Sigmoid colon (tissue), 4 donors: Measurements from ENCODE around the gene MGMT.

Source experiments
- CTCF ChIP-seq, 4 experiments: fragments of 450-650 bp in 3 of 4; fragments of 200-600 bp in 1 of 4; IDR thresholded peaks; one replicate each; pipeline ENCODE4 v1.5.1; 2016 to 2019; ENCODE audit warnings: antibody characterized with exemption in 4 of 4, mild to moderate bottlenecking in 3 of 4, moderate library complexity in 2 of 4
- EP300 ChIP-seq, 4 donors: sonication (generic); formaldehyde crosslinking; IDR thresholded peaks; one replicate each; pipeline ENCODE4 v1.6.1; 2017; ENCODE audit warnings: antibody characterized with exemption in 4 of 4
- POLR2A ChIP-seq, 2 donors: fragments of 450-650 bp; IDR thresholded peaks; one replicate each; pipeline ENCODE4 v1.6.1; 2016; ENCODE audit warnings: antibody characterized with exemption in 2 of 2, mild to moderate bottlenecking in 2 of 2, moderate library complexity in 2 of 2

GRCh38 chr10:129680661-129681344, 213.8 kb downstream of the MGMT start:
- TF ChIP-seq CTCF (IDR thresholded peaks at IDR 0.05) (no peak), POLR2A (IDR thresholded peaks at IDR 0.05) (no peak), EP300 (IDR thresholded peaks at IDR 0.05) (no peak)
